Endothelial cell of umbilical vein (primary cell): ENCODE results near the gene ASPSCR1. TPM values are rescaled to one million over a fixed set of nuclear protein-coding genes. Genes with fewer than 3 reads are reported as not detected.

ENCODE experiments used
- BruUV-seq: library from RNA; stranded (reverse); fragments of 400-500 nt; replicated peaks from 2 replicates; lab custom pipeline; 2021; lab: Mats Ljungman, UMichigan
- CTCF ChIA-PET: fragments of 300-600, 350-600 bp; sonication (Branson Sonifier 250); formaldehyde crosslinking; loops from one replicate; lab custom pipeline; 2021; ENCODE audit warnings: antibody characterized with exemption, inconsistent platforms; lab: Charles Lee
- POLR2A ChIA-PET: fragments of 300-600, 350-600 bp; sonication (Branson Sonifier 250); formaldehyde crosslinking; loops from one replicate; lab custom pipeline; 2021; ENCODE audit warnings: antibody characterized with exemption, inconsistent platforms; lab: Charles Lee
- DNase-seq: peaks from one replicate; pipeline ENCODE4 v3.0.0-alpha.2; 2011; ENCODE audit warnings: low read depth, low spot score
- FAIRE-seq: peaks from 2 replicates; lab custom pipeline; 2011; peaks lifted over from hg19 to GRCh38; lab: Jason Lieb, UNC
- H2AFZ ChIP-seq: 2 replicates; pipeline ENCODE4 v1.6.0; 2012; ENCODE audit warnings: low read depth, low read length, control low read depth, inconsistent platforms
- H3K27ac ChIP-seq: 2 replicates; pipeline ENCODE4 v1.5.1; 2011; ENCODE audit warnings: low read depth, mild to moderate bottlenecking, control low read depth, low read length, moderate library complexity; ENCODE audit not compliant: insufficient read depth
- H3K27me3 ChIP-seq, 2 experiments: 2 replicates each; pipeline versions ENCODE4 v1.6.0 to v1.6.1; 2011; ENCODE audit warnings: low read length in 2 of 2, mixed read lengths in 1 of 2; ENCODE audit not compliant: control insufficient read depth in 2 of 2, insufficient read depth in 2 of 2
- H3K36me3 ChIP-seq, 2 experiments: 2 replicates in 1 of 2; 3 replicates in 1 of 2; pipeline ENCODE4 v1.5.1; 2011; ENCODE audit warnings: low read length in 2 of 2, mild to moderate bottlenecking in 1 of 2, moderate library complexity in 1 of 2; ENCODE audit not compliant: control insufficient read depth in 2 of 2, insufficient read depth in 2 of 2; ENCODE audit errors: extremely low read depth in 1 of 2
- H3K4me1 ChIP-seq: 3 replicates; pipeline ENCODE4 v1.5.1; 2011; ENCODE audit warnings: mild to moderate bottlenecking, low read length; ENCODE audit not compliant: control insufficient read depth, insufficient read depth; ENCODE audit errors: extremely low read depth
- H3K4me2 ChIP-seq: 2 replicates; pipeline ENCODE4 v1.6.1; 2011; ENCODE audit warnings: low read length, control low read depth, mixed read lengths; ENCODE audit not compliant: insufficient read depth
- H3K4me3 ChIP-seq, 3 experiments: fragments of 200-600 bp in 1 of 3; sonication (generic), shearing (Covaris generic) in 1 of 3; replicated peaks in 1 of 3; 2 replicates each; pipeline ENCODE4 v1.5.1; 2011 to 2016; ENCODE audit warnings: control low read depth in 3 of 3, low read length in 3 of 3, mild to moderate bottlenecking in 2 of 3, inconsistent platforms in 1 of 3, low read depth in 1 of 3, moderate library complexity in 1 of 3; ENCODE audit not compliant: insufficient read depth in 1 of 3
- H3K79me2 ChIP-seq: 2 replicates; pipeline ENCODE4 v1.6.0; 2012; ENCODE audit warnings: low read length, inconsistent platforms; ENCODE audit not compliant: control insufficient read depth, insufficient read depth
- H3K9ac ChIP-seq: replicated peaks from 2 replicates; pipeline ENCODE3; 2011; ENCODE audit warnings: low read length, control low read depth; ENCODE audit not compliant: insufficient read depth; ENCODE audit errors: extremely low read depth
- H3K9me1 ChIP-seq: replicated peaks from 3 replicates; pipeline ENCODE4 v1.6.0; 2011; ENCODE audit warnings: mild to moderate bottlenecking, low read length; ENCODE audit not compliant: control insufficient read depth, insufficient read depth; ENCODE audit errors: extremely low read depth
- H3K9me3 ChIP-seq: replicated peaks from 2 replicates; pipeline ENCODE4 v1.5.1; 2012; ENCODE audit warnings: low read length, inconsistent platforms; ENCODE audit not compliant: control insufficient read depth, insufficient read depth
- H4K20me1 ChIP-seq: replicated peaks from 2 replicates; pipeline ENCODE3; 2011; ENCODE audit warnings: mild to moderate bottlenecking, low read length; ENCODE audit not compliant: control insufficient read depth, insufficient read depth; ENCODE audit errors: extremely low read depth
- FOS ChIP-seq: IDR thresholded peaks from 2 replicates; pipeline ENCODE4 v1.6.1; 2011; ENCODE audit warnings: mild to moderate bottlenecking, low read length, moderate library complexity, borderline replicate concordance; ENCODE audit not compliant: insufficient read depth
- JUN ChIP-seq: IDR thresholded peaks from 2 replicates; pipeline ENCODE4 v1.6.1; 2011; ENCODE audit warnings: borderline replicate concordance, low read depth; ENCODE audit not compliant: insufficient read length, insufficient read depth
- MYC ChIP-seq: IDR thresholded peaks from one replicate; pipeline ENCODE4 v1.6.1; 2011; ENCODE audit warnings: mild to moderate bottlenecking, low read depth, low read length
- POLR2A ChIP-seq: IDR thresholded peaks from 2 replicates; pipeline ENCODE4 v1.6.1; 2012; ENCODE audit warnings: low read depth, mild to moderate bottlenecking, control low read depth, low read length
- POLR2AphosphoS5 ChIP-seq: IDR thresholded peaks from 2 replicates; pipeline ENCODE4 v1.6.1; 2012; ENCODE audit warnings: low read depth, mild to moderate bottlenecking, control low read depth, low read length, moderate library complexity; ENCODE audit not compliant: insufficient read depth
- dilution Hi-C: fragments of 300-500 bp; cut with MboI; formaldehyde crosslinking; loops from one replicate; pipeline ENCODE4 v1.15.0; 2019; ENCODE audit warnings: low sequenced_read_pairs; ENCODE audit not compliant: extremely low pct_ligation_motif_present
- intact Hi-C: fragments of 100-400 bp; cut with micrococcal nuclease; formaldehyde crosslinking; loops from one replicate; pipeline ENCODE4 v1.10.0; 2022
- polyA plus RNA-seq, 4 experiments: library from polyadenylated mRNA; depleted of rRNA in 3 of 4; stranded (reverse) in 3 of 4; unstranded in 1 of 4; fragments of >200 nt; gene quantifications; 2 replicates each; pipeline versions ENCODE4 v1.2.1 to v1.2.3, GENCODE V29; 2011 to 2012; ENCODE audit warnings: missing spikeins in 1 of 4
- total RNA-seq: library from RNA; stranded (reverse); gene quantifications from 2 replicates; pipeline ENCODE4 v1.2.3, GENCODE V29; 2021

Gene ASPSCR1
- total and polyA plus RNA-seq, 2 donors (not counting 3 experiments of a cell fraction or from before 2014, with no cell fraction given): 24.8 to 36.5 TPM

DNA sequence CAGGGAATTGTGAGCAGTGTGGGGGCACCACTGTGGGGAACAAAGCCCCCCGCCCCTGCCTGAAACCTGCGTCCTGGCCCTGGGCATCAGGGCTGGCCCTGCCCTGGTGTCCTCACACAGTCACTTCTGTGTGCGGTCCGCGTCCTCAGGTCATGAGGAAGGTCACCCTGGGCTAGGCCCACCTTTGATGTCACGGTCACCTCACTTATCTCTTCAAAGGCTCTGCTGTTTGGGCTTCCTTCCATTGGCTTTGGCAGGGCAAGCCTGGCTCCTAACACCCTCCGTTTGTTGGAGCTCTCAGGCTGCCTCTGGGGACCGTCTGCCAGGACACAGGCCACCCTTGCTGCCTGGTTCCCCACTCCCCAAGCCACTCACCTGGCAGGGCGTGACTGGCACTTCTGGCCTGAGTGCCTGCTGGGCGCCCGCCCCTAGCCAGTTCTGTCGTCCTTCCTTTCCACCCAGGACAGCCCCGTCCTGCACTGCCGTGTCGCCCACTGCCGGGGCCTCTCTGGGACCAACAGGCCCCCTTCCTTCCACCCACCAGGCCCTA is 36.4 kb downstream of the ASPSCR1 start:
- intact Hi-C loops: no loop called here

DNA sequence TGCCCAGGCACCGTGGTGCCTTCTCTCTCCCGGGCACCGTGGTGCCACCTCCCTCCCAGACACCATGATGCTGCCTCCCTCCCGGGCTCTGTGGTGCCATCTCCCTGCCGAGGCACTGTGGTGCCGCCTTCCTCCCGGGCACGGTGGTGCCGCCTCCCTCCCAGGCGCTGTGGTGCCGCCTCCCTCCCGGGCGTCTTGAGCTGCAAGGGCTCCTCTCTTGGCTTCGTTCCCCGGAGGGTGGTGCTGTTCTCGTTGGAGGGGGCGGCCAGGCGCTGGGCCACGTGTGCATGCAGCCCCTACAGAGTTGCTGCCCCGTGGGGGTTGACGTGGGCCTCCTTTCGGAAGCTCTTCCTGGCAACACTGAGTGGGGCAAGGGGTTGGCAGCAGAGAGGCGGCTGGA is 37.0 kb downstream of the ASPSCR1 start:
- H3K4me1 ChIP-seq: no peaks in the 10 kb centered on the region

More for the DNA sequence above, 36.4 kb downstream of the ASPSCR1 start:
- Histone ChIP-seq H4K20me1 (no peaks in the 10 kb centered on the region), H3K27me3 (no peaks in the 10 kb centered on the region), H3K9me3 (no peaks in the 10 kb centered on the region), H3K4me1 (no peaks in the 10 kb centered on the region), H3K79me2 (no peaks in the 10 kb centered on the region), H3K9ac (no peak overlapping the region), H3K36me3 (no peaks in the 10 kb centered on the region), H3K27ac (no peak overlapping the region), H3K4me2 (no peak overlapping the region), H3K4me3 (no peak overlapping the region), H2AFZ (no peak overlapping the region), H3K9me1 (no peaks in the 10 kb centered on the region)
- ChIA-PET CTCF (interaction anchor here (1.4 to 2.3 kb wide), 3 partner anchors 10 to 141 kb away, joined by 3 to 12 read pairs (median 5); no protein-coding TSS in a partner anchor), POLR2A (no interaction called here)
- FAIRE-seq (no peak), DNase-seq (no peak)
- TF ChIP-seq POLR2AphosphoS5 (no peak), JUN (no peak), MYC (no peak), POLR2A (no peak)
- dilution Hi-C loops: no loop called here
- no TSS peak for BruUV-seq

More for the DNA sequence above, 37.0 kb downstream of the ASPSCR1 start:
- Histone ChIP-seq H3K27me3 (no peaks in the 10 kb centered on the region), H3K9me1 (no peaks in the 10 kb centered on the region), H3K4me3 (no peak overlapping the region), H3K9me3 (no peaks in the 10 kb centered on the region), H3K4me2 (no peak overlapping the region), H3K9ac (no peak overlapping the region), H3K36me3 (no peaks in the 10 kb centered on the region), H3K79me2 (no peaks in the 10 kb centered on the region), H4K20me1 (no peaks in the 10 kb centered on the region), H3K27ac (no peak overlapping the region), H2AFZ (no peak overlapping the region)
- intact Hi-C loops: no loop called here
- BruUV-seq: no TSS peak
- no peak for TF ChIP-seq FOS
- ChIA-PET POLR2A (no interaction called here), CTCF (interaction anchor here (1.5 to 2.3 kb wide), 2 partner anchors 11 to 55 kb away, joined by 5 to 12 read pairs; no protein-coding TSS in a partner anchor)
- dilution Hi-C loops: no loop called here
- FAIRE-seq: no peak
- DNase-seq: no peak
